HCT116 (cell line): ENCODE results near the gene OCSTAMP.

ENCODE experiments used
- ATF3 ChIP-seq: IDR thresholded peaks from 2 replicates; pipeline ENCODE4 v1.6.1; 2012
- CEBPB ChIP-seq: IDR thresholded peaks from 2 replicates; pipeline ENCODE4 v1.6.1; 2012; ENCODE audit warnings: low read depth
- CTCF ChIP-seq, 3 experiments: fragments of 200-600 bp in 1 of 3; sonication (generic) in 1 of 3; IDR thresholded peaks in 2 of 3; conservative IDR thresholded peaks in 1 of 3; 2 replicates each; pipeline ENCODE4 v1.5.1; 2012 to 2017; ENCODE audit warnings: low read depth in 2 of 3, low read length in 2 of 3, antibody characterized with exemption in 1 of 3, borderline replicate concordance in 1 of 3, control low read depth in 1 of 3, mild to moderate bottlenecking in 1 of 3, mixed read lengths in 1 of 3, mixed run types in 1 of 3, moderate library complexity in 1 of 3; ENCODE audit not compliant: insufficient read depth in 1 of 3
- EGR1 ChIP-seq: IDR thresholded peaks from 2 replicates; pipeline ENCODE4 v1.6.1; 2012; ENCODE audit warnings: low read depth
- EZH2 ChIP-seq: fragments of 200-600 bp; sonication (generic); IDR thresholded peaks from 2 replicates; pipeline ENCODE4 v1.6.1; 2017; ENCODE audit warnings: antibody characterized with exemption, mixed run types
- MAX ChIP-seq: IDR thresholded peaks from 2 replicates; pipeline ENCODE4 v1.6.1; 2012
- POLR2A ChIP-seq: IDR thresholded peaks from 2 replicates; pipeline ENCODE4 v1.7.0; 2011; ENCODE audit warnings: borderline replicate concordance; ENCODE audit not compliant: insufficient read depth, insufficient read length; ENCODE audit errors: extremely low read depth
- SIN3A ChIP-seq: IDR thresholded peaks from 2 replicates; pipeline ENCODE4 v1.6.1; 2012; ENCODE audit warnings: low read depth
- SP1 ChIP-seq: IDR thresholded peaks from 2 replicates; pipeline ENCODE4 v1.6.1; 2012; ENCODE audit warnings: low read depth
- YY1 ChIP-seq: IDR thresholded peaks from 2 replicates; pipeline ENCODE4 v1.6.1; 2011; ENCODE audit warnings: low read length, low read depth, moderate library complexity, mild to moderate bottlenecking; ENCODE audit not compliant: insufficient replicate concordance; ENCODE audit errors: extremely low read depth
- ZBTB33 ChIP-seq: IDR thresholded peaks from 2 replicates; pipeline ENCODE4 v1.6.1; 2011; ENCODE audit warnings: mild to moderate bottlenecking, low read length, moderate library complexity; ENCODE audit not compliant: insufficient replicate concordance; ENCODE audit errors: extremely low read depth

GRCh38 chr20:46563170-46563859, 12.9 kb upstream of the OCSTAMP start:
- TF ChIP-seq CTCF (IDR thresholded peaks at IDR 0.05 in 2 of 3, conservative IDR thresholded peaks at IDR 0.05 in 1 of 3; ENCODE audit: borderline replicate concordance in 1 of 3, insufficient read depth in 1 of 3, low read depth in 2 of 3, low read length in 2 of 3) = no peak
- TF ChIP-seq POLR2A = no peak
- no peak for TF ChIP-seq ATF3
- TF ChIP-seq ZBTB33 = no peak
- no peak for TF ChIP-seq EZH2
- no peak for TF ChIP-seq CEBPB
- TF ChIP-seq MAX = no peak
- no peak for TF ChIP-seq SIN3A
- TF ChIP-seq SP1 = no peak
- no peak for TF ChIP-seq YY1
- TF ChIP-seq EGR1 = no peak
